HCT116 (cell line): ENCODE results near the gene ZBTB16.

Experiments used
- CBX3 ChIP-seq: IDR thresholded peaks from 2 replicates; pipeline ENCODE4 v1.6.1; 2012; ENCODE audit warnings: low read depth
- CEBPB ChIP-seq: IDR thresholded peaks from 2 replicates; pipeline ENCODE4 v1.6.1; 2012; ENCODE audit warnings: low read depth
- CTCF ChIP-seq, 3 experiments: fragments of 200-600 bp in 1 of 3; sonication (generic) in 1 of 3; IDR thresholded peaks in 2 of 3; conservative IDR thresholded peaks in 1 of 3; 2 replicates each; pipeline ENCODE4 v1.5.1; 2012 to 2017; ENCODE audit warnings: low read depth in 2 of 3, low read length in 2 of 3, antibody characterized with exemption in 1 of 3, borderline replicate concordance in 1 of 3, control low read depth in 1 of 3, mild to moderate bottlenecking in 1 of 3, mixed read lengths in 1 of 3, mixed run types in 1 of 3, moderate library complexity in 1 of 3; ENCODE audit not compliant: insufficient read depth in 1 of 3
- EGR1 ChIP-seq: IDR thresholded peaks from 2 replicates; pipeline ENCODE4 v1.6.1; 2012; ENCODE audit warnings: low read depth
- ELF1 ChIP-seq: IDR thresholded peaks from 2 replicates; pipeline ENCODE4 v1.6.1; 2012; ENCODE audit warnings: low read depth, borderline replicate concordance
- EZH2 ChIP-seq: fragments of 200-600 bp; sonication (generic); IDR thresholded peaks from 2 replicates; pipeline ENCODE4 v1.6.1; 2017; ENCODE audit warnings: antibody characterized with exemption, mixed run types
- EZH2phosphoT487 ChIP-seq: fragments of 200-600 bp; IDR thresholded peaks from 2 replicates; pipeline ENCODE4 v1.6.1; 2018; ENCODE audit warnings: antibody characterized with exemption, borderline replicate concordance
- JUND ChIP-seq: IDR thresholded peaks from 2 replicates; pipeline ENCODE4 v1.6.1; 2012
- POLR2A ChIP-seq: IDR thresholded peaks from 2 replicates; pipeline ENCODE4 v1.7.0; 2011; ENCODE audit warnings: borderline replicate concordance; ENCODE audit not compliant: insufficient read depth, insufficient read length; ENCODE audit errors: extremely low read depth
- POLR2AphosphoS5 ChIP-seq: IDR thresholded peaks from 2 replicates; pipeline ENCODE4 v1.6.1; 2011; ENCODE audit warnings: mild to moderate bottlenecking, low read depth, low read length, moderate library complexity
- RAD21 ChIP-seq: IDR thresholded peaks from 2 replicates; pipeline ENCODE4 v1.6.1; 2012; ENCODE audit warnings: low read depth, mild to moderate bottlenecking
- SIN3A ChIP-seq: IDR thresholded peaks from 2 replicates; pipeline ENCODE4 v1.6.1; 2012; ENCODE audit warnings: low read depth
- TCF7L2 ChIP-seq: IDR thresholded peaks from 2 replicates; pipeline ENCODE4 v1.7.0; 2011; ENCODE audit warnings: borderline replicate concordance, inconsistent platforms; ENCODE audit not compliant: insufficient read depth, insufficient read length; ENCODE audit errors: extremely low read depth
- ZFX ChIP-seq: fragments of 450-650 bp; IDR thresholded peaks from 2 replicates; pipeline ENCODE4 v1.6.1; 2017

GRCh38 chr11:114162719-114163123 is 103.2 kb downstream of the ZBTB16 start:
- TF ChIP-seq CTCF (IDR thresholded peaks at IDR 0.05 in 2 of 3, conservative IDR thresholded peaks at IDR 0.05 in 1 of 3; ENCODE audit: borderline replicate concordance in 1 of 3, insufficient read depth in 1 of 3, low read depth in 2 of 3, low read length in 2 of 3), result no peak
- no peak for TF ChIP-seq EZH2phosphoT487
- no peak for TF ChIP-seq POLR2AphosphoS5
- TF ChIP-seq EGR1, result no peak
- no peak for TF ChIP-seq TCF7L2
- no peak for TF ChIP-seq RAD21
- TF ChIP-seq ZFX, result no peak
- no peak for TF ChIP-seq EZH2
- TF ChIP-seq POLR2A, result no peak
- no peak for TF ChIP-seq JUND
- no peak for TF ChIP-seq CEBPB
- no peak for TF ChIP-seq CBX3
- no peak for TF ChIP-seq SIN3A
- no peak for TF ChIP-seq ELF1
